ENCODE data around the gene OTUB2. TPM values are rescaled to one million over a fixed set of nuclear protein-coding genes. Genes with fewer than 3 reads are reported as not detected.

Gene OTUB2
- total RNA-seq, 1 experiment from 2014 or later, result 1.1 TPM

GRCh38 chr14:94040247-94040646 is 14.1 kb downstream of the OTUB2 start:
- TF ChIP-seq CTCF (conservative IDR thresholded peaks at IDR 0.05; ENCODE audit: low read depth, low read length), result no peak
- TF ChIP-seq EZH2 (IDR thresholded peaks at IDR 0.05; ENCODE audit: borderline replicate concordance, low read depth, low read length, poor library complexity, severe bottlenecking), result no peak
- no peaks in the 10 kb centered on the region for H3K9me3 ChIP-seq (ENCODE audit: low read depth, low read length, poor library complexity, severe bottlenecking)
- ChIA-PET CTCF (no interaction called here), POLR2A (ENCODE audit: low non-redundant PET) (no interaction called here)
- DNase-seq (ENCODE audit: low spot score), result no peak
- H3K27me3 ChIP-seq (replicated peaks; ENCODE audit: insufficient read depth, low read depth, low read length, poor library complexity), result no peaks in the 10 kb centered on the region
- H3K36me3 ChIP-seq (ENCODE audit: insufficient read depth, low read length, poor library complexity, severe bottlenecking), result no peaks in the 10 kb centered on the region
- H3K4me1 ChIP-seq (ENCODE audit: insufficient read depth, low read length, poor library complexity, severe bottlenecking), result no peaks in the 10 kb centered on the region
- H3K4me3 ChIP-seq (ENCODE audit: low read depth, low read length, poor library complexity, severe bottlenecking), result no peak overlapping the region
- intact Hi-C loops (cut with micrococcal nuclease; ENCODE audit: unreplicated experiment), result no loop called here
- no TSS peak for BruUV-seq (replicated peaks)
- no peak overlapping the region for H3K27ac ChIP-seq (ENCODE audit: low read depth, low read length, poor library complexity, severe bottlenecking)

- Histone ChIP-seq H3K4me3 (ENCODE audit: low read depth, low read length, poor library complexity, severe bottlenecking) (no peak overlapping the region), H3K27ac (ENCODE audit: low read depth, low read length, poor library complexity, severe bottlenecking) (no peak overlapping the region), H3K4me1 (ENCODE audit: insufficient read depth, low read length, poor library complexity, severe bottlenecking) (no peaks in the 10 kb centered on the region), H3K36me3 (ENCODE audit: insufficient read depth, low read length, poor library complexity, severe bottlenecking) (peaks cover 4% of the 10 kb centered on the region), H3K27me3 (replicated peaks; ENCODE audit: insufficient read depth, low read depth, low read length, poor library complexity) (no peaks in the 10 kb centered on the region), H3K9me3 (ENCODE audit: low read depth, low read length, poor library complexity, severe bottlenecking) (no peaks in the 10 kb centered on the region)
- ChIA-PET CTCF (no interaction called here), POLR2A (ENCODE audit: low non-redundant PET) (no interaction called here)
- BruUV-seq (replicated peaks), result no TSS peak
- intact Hi-C loops (cut with micrococcal nuclease; ENCODE audit: unreplicated experiment), result no loop called here
- TF ChIP-seq CTCF (conservative IDR thresholded peaks at IDR 0.05; ENCODE audit: low read depth, low read length), result no peak
- no peak for TF ChIP-seq EZH2 (IDR thresholded peaks at IDR 0.05; ENCODE audit: borderline replicate concordance, low read depth, low read length, poor library complexity, severe bottlenecking)
- no peak for DNase-seq (ENCODE audit: low spot score)
Observed at GRCh38 chr14:94040796-94041195, 14.7 kb downstream of the OTUB2 start.

GRCh38 chr14:94041551-94042346 is 15.6 kb downstream of the OTUB2 start:
- H3K4me1 ChIP-seq (ENCODE audit: insufficient read depth, low read length, poor library complexity, severe bottlenecking), result no peaks in the 10 kb centered on the region
- TF ChIP-seq CTCF (conservative IDR thresholded peaks at IDR 0.05; ENCODE audit: low read depth, low read length), result no peak
- TF ChIP-seq EZH2 (IDR thresholded peaks at IDR 0.05; ENCODE audit: borderline replicate concordance, low read depth, low read length, poor library complexity, severe bottlenecking), result no peak
- no peak overlapping the region for H3K4me3 ChIP-seq (ENCODE audit: low read depth, low read length, poor library complexity, severe bottlenecking)
- no peak overlapping the region for H3K27ac ChIP-seq (ENCODE audit: low read depth, low read length, poor library complexity, severe bottlenecking)
- POLR2A ChIA-PET (ENCODE audit: low non-redundant PET), result interaction anchor here (0.6 kb wide), 1 partner anchor 895 kb away, joined by 3 read pairs; no protein-coding TSS in a partner anchor
- H3K9me3 ChIP-seq (ENCODE audit: low read depth, low read length, poor library complexity, severe bottlenecking), result no peaks in the 10 kb centered on the region
- H3K27me3 ChIP-seq (replicated peaks; ENCODE audit: insufficient read depth, low read depth, low read length, poor library complexity), result no peaks in the 10 kb centered on the region
- BruUV-seq (replicated peaks), result no TSS peak
- CTCF ChIA-PET, result no interaction called here
- intact Hi-C loops (cut with micrococcal nuclease; ENCODE audit: unreplicated experiment), result no loop called here
- H3K36me3 ChIP-seq (ENCODE audit: insufficient read depth, low read length, poor library complexity, severe bottlenecking), result peaks cover 4% of the 10 kb centered on the region
- DNase-seq (ENCODE audit: low spot score), result no peak

Measured in A673 (cell line).